SW 1271 (cell line): Measurements from ENCODE around the gene RPL31.
A peak's percentile ranks its signal among the peaks of the same experiment; 100 is the strongest.

Source experiments
- DNase-seq, 2 experiments: peaks; one replicate each; lab custom pipeline; 2025; lab: John Stamatoyannopoulos, UW

RPL31 gene

DNA sequence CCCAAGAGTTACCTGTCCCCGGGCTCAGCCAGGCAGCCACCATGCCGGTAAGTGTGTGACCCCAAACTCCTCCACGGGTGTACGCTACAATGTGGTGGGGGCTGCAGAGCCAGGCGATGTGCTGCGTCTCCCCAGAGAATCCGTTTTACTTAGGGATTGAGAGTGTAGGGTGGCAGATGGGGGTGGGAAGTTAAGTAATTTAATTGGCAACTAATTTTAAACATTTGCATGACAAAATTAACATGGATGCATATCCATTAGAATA, 26.6 kb upstream of the RPL31 start:
- no peak for DNase-seq

DNA sequence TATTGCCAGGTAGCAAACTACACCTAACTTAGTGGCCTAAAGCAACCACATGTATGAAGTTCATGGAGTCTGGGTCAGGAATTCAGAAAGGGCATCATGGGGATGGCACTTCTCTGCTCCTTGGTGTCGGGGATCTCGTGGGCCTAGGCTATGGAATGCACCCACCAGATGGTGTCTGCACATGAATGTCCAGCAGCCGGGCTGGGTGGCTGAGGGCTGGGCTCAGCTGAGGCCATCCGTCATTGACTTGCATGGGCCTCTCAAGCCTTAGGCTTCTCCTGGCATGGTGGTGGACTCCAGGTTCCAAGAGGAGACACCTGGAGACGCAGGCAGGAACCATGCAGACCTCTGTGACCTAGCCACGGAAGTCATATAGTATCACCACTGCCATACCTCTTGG, 26.0 kb upstream of the RPL31 start:
- no peak for DNase-seq

DNA sequence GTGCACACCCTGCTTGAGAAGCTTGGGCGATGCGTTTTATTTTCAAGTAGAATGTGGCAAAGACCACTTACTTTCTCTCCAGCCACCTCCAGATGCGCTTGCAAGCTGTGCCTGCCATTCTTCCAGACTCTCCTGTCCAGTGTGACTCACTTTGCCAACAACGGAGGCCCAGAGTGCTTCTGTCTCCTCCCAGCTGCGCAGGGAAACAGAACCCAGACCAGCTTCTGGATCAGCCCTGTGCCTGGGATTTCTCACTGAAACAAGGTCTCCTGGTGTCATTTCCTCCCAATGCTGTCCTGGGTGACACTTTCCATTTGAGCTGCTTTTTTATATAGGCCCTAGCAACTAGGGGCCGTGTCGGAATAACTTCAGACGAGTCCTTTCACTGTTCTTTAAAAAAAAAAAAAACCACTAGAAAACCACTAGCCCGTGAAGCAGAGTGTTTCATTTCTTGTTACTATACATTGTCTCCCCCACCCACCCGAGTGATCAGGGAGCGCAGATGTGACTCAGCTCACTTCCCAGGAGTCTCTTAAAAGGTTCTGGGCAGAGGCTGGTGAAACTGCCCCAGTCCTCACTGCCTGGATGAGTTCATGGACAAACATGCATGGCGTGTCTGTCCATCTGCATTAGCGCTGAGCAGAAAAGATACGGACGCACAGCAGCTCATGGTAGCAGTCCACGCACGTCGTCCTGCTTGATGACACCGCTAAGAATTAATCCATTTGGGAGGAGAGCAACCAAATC, 25.3 kb upstream of the RPL31 start:
- DNase-seq, result no peak

DNA sequence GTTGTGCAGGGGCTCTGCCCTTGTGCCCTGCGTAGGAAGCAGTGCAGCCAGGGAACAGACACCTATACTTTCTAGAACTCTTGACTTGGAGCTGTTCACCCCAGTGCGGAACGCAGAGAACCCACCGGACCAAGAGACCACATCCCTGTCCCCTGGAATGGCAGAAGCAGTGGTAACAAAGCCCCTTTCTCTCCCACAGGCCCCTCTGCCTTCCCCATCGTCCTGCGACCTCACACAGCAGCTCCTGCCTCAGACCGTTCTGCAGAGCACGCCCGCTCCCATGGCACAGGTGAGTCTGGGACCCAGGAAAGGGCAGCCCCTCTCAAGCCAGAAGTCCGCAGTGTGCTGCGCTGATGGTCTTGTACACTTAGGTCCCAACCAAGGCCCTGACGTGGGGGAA, 24.6 kb upstream of the RPL31 start:
- no peak for DNase-seq

DNA sequence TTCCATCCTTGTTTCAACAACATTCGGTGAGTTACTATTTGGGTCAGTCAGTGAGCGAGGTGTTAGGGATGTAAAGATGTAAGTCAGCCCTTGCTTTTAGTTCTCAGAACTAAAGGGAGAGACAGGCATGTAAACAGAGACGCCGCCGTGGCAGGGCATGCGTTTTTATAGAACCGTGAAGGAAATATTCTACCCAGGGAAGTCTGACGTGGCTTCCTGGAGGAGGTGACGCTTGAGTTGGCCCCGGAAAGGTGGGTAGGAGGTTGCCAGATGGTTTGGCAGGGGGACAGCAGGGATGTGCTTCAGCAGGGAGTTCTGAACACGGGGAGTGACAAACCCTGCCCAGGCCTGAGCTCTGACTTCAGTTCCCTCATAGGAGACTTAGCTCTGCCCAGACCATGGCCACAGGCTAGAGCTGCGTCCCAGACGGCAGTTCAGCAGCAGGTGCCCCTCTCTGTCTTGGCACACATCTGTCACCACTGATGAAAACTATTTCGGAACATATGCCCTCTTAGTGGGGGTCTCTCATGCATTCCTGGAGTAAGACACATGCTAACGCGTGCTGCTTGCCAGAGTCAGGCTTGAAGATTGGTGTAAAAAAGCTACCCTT, 23.4 kb upstream of the RPL31 start:
- DNase-seq, result no peak

DNA sequence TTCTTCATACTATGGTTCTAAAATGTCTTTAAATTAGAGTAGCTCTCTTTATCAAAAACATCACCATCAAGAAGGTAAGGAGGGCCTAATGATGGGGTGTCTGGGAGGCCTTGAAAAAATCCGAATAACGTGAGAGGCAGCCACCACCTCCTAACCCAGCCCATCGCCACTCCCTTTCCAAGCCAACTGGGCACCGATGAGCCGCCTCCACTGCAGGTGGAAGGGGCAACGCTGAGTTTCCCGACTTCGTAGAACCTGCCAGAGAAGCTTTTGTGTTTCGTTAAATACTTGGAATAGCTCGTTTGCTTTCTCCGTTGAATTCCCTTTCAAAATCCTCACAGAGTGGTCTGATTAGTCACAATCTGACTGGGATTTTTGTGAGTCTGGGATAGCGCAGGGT, 22.0 kb upstream of the RPL31 start:
- DNase-seq, result no peak

DNA sequence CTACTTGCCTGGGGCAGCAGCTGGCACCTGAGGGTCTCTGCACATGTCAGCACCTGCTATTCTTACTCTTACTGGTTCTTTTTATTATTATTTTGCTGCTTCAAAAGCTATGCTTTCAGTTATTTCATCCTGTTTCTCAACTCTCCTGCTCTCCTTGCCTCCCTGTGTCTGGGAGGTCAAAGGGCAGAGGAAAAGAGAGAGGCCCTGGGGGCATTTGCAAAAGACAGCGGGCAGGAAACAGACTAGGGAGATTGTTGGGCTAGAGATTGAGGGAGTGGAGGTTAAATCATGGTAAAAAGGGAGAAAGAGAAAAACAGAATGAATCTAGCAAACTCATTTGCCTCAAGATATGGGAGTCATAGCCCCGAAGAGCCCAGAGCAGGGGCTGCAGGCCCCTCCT, 21.1 kb upstream of the RPL31 start:
- no peak for DNase-seq

DNA sequence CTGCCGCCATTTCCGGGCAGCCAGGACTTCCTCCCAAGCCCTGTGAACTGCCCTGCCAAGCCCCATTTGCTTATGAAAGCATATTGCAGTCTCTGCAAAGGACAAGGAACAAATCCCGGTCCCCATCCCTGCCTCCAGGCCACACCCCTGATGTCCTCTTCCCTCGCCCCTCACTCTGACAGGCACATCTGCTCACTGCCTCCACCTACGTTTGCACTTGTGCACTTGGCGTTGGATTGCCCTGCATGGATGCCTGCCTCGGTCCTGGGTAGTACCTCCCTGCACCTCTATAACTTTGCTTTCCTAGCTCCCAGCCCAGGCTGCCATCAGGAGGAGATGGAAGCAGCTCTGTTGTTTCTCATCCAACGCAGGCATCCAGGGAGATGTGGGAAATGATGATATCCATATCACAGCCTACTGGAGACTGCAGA, 19.6 kb upstream of the RPL31 start:
- DNase-seq, result no peak

DNA sequence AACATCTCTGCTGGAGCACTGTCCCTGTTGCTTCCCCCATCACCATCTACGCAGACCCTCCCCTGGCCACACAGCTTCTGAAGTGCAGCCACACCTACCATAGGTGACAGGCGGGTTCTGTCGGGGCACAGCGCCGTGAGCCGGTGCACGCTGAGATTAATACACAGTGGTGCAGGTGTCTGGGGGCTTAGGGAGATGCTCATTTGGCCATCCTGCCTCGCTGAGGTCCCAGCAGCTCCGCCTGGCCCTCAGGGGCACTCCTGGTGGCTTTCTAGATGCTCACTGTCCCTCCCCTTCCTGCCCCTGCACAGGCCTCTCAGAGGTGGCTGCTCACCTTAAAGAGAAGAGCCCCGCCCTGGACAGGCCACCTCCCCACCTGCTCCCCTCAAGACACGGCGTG, 18.9 kb upstream of the RPL31 start:
- DNase-seq, result no peak

DNA sequence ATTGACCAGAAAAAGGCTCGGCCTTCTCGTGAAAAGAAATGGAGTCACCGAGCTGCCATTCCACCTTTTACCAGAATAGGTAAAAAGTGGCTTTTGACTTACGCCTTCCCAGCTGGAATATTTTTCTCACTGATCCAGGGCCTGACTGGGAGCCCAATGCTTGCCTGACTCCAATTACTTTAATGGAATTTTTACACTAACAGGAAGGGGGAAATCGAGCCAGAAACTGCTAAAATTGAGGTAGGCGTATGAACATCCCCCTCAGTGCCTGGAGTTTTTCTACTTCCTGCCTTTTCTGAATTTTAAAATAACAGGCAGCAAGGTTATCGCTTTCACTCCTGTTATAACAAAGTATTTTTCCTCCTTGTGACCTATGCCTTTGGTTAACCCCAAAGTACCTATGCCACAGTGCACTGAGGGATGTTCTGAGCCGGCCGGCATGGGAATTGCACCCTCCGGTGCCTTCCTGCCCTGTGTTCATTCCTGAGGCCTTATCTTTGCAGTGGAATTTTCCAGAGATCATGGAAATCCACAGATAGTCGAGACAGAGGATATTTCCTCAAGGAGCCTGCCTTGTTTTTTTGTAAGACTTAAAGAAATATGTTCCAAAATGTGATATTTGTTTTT, 18.3 kb upstream of the RPL31 start:
- no peak for DNase-seq

DNA sequence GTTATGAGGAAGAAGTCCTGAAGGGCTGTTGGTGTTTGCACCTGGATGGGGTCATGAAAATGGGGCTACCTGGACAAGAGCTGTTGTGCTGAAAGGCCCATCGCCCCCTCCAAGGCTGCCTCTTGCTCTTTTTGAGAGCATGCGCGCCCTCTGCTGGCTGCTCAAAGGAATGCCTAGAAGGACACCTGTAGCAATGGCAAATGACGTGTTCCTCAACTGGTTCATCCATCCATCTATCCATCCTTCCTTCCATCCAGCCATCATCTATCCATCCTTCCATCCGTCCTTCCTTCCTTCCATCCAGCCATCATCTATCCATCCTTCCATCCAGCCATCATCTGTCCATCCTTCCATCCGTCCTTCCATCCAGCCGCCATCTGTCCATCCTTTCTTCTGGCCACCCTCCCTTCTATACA, 17.2 kb upstream of the RPL31 start:
- peak in 1 of 2 experiments; percentile 59 for DNase-seq

DNA sequence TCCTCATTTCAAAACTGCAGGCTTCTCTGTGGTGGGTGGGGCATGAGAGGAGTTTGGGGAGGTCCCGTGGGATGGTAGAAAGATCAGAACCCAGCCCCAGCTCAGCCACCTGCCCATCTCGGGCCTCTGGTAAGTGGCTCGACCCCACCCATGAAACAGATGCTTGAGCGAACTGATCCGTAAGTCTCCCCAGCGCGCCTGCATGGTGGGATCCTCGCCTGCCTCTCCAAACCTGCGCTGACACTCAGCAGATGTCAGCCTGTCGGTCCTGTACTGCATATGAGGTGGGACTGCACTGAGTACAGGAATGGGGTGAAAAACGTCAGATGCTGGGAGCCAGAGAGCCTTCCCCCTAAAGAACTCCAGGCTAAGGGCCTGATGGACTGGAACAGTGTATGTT, 15.9 kb upstream of the RPL31 start:
- no peak for DNase-seq

DNA sequence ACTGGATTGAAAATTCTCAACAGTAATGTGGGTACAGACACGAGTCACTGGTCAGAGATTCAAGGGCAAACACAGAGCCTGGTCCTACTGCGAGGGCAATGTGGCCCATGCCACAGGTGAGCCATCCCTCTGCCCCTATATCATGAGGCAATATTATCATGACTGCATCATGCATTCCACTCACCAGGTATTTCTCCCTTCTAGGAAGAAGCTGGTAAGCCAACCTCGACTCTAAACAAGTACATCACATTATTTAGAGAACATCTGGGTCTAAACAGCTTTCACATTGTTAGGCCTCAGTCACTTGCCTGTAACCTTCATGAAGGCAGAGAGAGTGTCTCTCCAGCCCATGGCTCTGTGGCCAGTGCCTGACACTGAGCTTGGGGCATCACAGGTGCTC, 14.6 kb upstream of the RPL31 start:
- no peak for DNase-seq

DNA sequence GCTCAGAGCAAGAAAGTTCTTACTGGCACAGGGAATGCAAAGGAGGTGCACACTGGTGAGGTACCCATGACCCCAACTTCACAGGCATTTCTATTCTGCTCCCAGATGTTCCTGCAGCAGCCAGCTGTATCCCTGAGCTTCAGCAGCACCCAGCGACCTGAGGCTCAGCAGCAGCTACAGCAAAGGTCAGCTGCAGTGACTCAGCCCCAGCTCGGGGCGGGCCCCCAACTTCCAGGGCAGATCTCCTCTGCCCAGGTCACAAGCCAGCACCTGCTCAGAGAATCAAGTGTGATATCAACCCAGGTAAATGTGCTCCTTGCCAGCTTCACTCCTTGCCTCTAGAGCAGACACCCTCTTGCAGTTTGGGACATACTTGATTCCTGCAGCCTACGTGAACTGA, 14.1 kb upstream of the RPL31 start:
- DNase-seq, result no peak

DNA sequence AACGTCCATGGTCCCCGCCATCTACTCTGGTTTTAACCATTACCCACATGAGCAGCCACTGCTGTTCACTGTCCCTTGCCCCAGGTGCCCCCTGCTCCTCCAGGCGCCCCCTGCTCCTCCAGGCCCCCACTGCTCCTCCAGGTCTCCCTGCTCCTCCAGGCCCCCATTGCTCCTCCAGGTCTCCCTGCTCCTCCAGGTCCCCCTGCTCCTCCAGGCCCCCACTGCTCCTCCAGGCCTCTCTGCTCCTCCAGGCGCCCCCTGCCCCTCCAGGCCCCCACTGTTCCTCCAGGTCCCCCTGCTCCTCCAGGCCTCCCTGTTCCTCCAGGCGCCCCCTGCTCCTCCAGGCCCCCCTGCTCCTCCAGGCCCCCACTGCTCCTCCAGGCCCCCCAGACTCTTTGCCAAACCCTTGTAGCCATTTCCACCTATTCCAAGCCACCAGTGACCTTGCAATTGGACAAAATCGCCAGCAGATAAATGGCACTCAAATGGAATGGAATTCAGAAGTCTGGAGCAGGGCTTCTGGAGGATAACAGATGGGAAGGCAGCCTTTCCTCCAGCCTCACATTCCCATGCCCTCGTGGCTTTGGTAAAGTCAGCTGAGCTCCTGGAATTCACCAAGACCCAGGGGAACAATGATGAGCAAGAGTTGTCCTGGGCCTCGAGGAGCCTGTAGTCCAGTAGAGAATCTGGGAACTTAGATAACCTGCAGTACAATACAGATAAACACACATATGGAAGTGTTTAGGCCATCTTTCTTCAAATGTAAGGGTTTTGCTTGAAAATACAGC, 13.3 kb upstream of the RPL31 start:
- no peak for DNase-seq

DNA sequence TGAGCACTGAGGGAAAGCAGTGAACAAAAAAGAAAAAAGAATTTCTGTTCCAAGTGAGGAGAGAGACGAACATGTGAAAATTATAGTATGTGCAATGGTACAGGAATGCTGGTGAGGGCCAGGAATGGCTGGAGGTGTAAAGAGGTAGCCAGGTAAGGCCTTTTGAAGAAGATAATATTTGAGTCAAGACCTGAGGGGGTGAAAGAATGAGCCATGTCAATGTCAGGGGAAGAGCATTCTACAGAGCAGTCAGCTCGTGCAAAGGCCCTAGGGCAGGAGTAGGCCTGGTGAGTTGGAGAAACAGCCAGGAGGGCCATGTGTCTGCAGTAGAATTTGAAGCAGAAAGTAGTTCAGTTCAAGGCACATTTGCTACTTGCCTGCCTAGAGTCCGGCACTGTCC, 12.4 kb upstream of the RPL31 start:
- no peak for DNase-seq

DNA sequence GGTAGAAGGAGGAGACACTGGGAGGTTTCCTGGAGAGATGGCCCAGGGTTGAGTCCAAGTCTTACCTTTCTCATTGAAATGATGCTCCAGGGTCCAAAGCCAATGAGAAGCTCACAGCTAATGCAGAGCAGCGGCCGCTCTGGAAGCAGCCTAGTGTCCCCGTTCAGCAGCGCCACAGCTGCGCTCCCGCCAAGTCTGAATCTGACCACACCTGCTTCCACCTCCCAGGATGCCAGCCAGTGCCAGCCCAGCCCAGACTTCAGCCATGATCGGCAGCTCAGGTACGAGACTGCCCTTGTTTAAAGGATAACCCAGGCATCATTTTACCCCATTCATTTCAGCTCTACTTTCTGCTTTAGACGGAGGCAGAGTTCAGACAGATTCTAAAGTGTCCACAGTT, 11.9 kb upstream of the RPL31 start:
- DNase-seq, result no peak

DNA sequence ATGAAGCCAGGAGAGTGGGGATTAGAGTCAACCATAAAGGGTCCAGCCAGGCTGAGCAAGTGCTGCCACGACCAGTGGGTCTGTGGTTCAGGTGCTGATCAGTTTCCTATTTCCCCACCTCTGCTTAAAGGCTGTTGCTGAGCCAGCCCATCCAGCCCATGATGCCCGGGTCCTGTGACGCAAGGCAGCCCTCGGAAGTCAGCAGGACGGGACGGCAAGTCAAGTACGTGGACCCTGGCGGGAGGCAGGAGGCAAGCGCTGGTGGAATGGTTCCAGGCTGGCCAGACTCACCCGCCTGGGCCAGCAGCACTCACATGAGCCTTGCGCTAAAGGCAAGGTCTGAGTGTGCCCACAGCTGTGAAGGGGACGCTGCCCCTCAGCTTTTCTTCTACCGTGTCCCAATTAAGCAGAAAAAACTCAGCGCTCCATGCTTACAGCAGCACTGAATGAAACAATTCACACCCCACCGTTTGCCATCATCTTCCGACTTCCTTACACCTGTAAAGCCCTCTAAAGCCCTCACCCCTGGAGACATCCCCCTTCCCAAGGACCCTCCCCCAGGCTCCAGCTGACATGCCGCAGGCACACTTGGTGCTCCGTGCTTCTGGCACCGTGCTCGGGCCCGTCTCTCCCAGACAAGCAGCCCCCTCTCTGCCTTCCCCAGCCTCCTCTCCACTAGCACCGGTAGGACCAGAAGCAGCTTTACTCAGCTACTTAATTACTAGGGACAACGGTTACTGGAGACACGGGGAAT, 11.3 kb upstream of the RPL31 start:
- no peak for DNase-seq

DNA sequence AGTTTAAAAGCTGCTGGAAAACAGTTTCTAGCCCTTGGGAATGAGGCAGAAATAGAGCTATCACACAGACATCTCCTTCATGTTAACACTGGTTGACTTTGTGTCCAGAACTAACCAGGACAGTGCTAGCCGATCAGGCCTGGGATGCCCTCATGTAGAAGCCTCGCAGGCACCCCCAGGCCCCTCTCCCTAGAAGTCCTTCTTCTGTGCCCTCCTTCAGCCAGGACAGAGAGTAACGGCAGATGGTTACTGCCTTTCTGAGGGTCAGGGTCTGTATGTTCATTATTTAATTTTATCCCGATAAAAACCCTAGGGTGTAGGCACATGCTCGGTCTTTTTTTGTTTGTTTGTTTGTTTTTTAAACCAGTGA, 10.7 kb upstream of the RPL31 start:
- DNase-seq, result no peak

DNA sequence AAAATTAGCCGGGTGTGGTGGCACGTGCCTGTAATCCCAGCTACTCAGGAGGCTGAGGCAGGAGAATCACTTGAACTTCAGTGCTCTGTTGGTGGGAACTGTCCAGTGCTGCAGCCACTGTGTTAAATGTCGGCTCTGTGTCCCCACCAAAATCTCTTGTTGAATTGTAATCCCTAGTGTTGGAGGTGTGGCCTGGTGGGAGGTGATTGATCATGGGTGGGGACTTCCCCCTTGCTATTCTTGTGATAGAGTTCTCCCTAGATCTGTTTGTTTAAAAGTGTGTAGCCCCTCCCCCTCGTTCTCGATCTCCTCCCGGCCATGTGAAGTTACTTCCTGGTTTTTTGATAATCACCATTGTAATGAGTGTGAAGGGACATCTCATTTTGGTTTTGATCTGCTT, 9.8 kb upstream of the RPL31 start:
- DNase-seq, result no peak

DNA sequence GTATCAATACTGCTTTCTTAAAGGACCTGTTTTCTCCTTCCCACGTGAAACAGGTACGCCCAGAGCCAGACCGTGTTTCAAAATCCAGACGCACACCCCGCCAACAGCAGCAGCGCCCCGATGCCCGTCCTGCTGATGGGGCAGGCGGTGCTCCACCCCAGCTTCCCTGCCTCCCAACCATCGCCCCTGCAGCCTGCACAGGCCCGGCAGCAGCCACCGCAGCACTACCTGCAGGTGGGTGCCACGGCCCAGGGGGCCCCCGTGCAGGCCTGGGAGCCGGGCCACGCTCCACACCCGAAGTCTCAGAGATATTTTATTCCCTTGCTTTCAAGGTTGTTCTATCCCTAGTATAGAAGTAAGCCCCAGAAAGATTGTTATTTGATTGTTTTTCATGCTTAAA, 8.8 kb upstream of the RPL31 start:
- no peak for DNase-seq

DNA sequence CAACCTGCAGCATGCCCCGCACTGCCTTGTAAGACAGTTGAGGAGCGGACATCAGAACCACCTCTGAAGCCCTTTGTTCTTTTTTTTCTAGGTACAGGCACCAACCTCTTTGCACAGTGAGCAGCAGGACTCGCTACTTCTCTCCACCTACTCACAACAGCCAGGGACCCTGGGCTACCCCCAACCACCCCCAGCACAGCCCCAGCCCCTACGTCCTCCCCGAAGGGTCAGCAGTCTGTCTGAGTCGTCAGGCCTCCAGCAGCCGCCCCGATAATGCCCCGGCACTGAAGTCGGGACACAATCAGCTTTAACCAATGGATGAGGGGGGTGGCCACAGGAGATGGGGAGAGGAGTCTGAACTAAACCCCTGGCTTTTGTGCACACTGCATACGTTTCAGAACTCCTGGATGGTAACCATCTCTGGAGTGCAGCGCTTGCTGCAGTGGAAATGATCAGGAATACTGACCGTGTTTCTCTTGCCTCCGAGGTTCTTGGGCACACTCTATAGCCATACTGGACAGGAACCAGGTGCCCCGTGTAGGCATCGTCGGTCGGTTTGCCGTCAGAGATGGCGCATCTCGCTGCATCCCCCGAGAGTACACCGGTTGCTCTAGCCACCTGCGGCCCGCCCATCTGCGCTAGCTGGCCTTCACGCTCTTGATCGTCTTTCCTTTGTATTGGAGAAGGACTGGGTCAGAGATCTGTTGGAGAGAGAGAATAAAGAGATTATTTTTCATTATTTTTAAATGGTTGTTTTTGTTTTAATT, 6.6 kb upstream of the RPL31 start:
- DNase-seq, result no peak
